ENCODE measurements around the gene KANSL1L.

Gene KANSL1L

DNA sequence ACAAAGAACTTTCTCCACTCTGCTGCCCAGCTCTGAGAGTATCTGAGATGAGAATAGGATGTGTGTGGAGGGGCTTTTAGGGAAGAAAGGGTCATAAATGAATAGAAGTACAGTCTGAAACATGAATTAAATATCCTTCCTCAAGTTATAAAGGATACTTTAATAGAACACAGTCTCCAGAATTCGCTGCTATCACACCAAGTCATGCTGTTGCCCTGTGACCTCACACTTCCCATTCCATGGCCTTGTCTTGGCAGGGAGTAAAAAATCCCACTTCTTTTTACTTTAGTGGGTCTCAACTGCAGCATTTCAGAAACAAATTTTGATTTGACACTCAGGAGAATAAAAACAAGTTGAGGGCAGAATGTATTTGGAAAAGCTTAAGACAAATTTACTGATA, 172.6 kb downstream of the KANSL1L start:
- DNase-seq (ENCODE audit: low read depth): no peak

DNA sequence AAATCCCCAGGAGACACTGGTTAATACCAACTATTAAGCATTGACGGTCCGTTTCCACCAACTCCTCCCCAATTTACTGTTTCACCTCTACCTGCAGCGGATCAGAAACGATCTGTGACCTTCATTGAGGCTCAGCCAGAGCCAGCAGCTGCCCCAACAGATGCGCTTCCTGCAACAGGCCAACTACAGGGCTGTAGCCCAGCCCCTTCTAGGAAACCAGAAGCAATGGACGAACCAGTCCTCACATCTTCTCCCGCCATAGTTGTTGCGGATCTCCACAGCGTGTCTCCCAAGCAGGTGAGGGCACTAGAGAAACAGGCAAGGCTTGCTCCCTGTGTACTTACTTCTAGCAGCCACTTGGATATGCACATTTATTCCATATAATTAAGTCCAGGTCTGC, 177.2 kb downstream of the KANSL1L start:
- no peak for DNase-seq (ENCODE audit: low read depth)

DNA sequence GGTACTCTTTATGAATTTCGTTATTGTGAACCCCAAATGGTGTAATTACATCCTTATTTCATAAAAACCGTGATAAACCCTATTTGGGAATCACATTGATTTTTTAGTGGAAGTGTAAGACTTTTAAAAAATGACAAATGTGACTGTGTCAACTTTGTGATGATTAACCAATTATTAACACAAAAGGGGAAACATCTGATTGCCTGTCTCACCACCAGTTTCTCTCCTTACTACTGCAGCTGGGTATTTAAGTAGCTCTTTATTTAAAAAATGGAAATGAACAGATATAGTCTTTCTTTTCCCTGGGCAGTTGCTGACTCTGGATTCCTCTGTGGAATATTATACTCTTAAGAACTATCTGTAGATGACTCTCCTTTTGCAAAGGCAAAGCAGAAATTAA, 180.4 kb downstream of the KANSL1L start:
- no peak for DNase-seq (ENCODE audit: low read depth)

DNA sequence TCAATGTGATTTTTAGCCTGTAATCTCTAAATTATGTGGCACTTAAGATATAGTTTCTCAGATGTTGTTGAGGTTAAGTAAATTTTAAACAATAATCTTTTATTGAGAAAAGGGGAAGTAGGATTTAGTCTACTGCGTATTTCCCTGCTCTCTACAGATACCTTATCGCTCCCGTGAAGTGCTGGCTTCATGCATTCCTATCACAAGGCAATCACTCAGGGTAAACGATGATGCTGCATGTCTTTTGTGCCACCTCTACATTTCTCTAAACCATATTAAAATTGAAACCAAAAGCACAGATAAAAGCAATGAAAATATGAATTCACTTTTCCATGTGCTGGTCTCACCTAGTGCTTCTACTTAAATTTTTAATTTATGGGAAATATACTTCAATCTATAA, 183.2 kb downstream of the KANSL1L start:
- DNase-seq (ENCODE audit: low read depth): no peak

DNA sequence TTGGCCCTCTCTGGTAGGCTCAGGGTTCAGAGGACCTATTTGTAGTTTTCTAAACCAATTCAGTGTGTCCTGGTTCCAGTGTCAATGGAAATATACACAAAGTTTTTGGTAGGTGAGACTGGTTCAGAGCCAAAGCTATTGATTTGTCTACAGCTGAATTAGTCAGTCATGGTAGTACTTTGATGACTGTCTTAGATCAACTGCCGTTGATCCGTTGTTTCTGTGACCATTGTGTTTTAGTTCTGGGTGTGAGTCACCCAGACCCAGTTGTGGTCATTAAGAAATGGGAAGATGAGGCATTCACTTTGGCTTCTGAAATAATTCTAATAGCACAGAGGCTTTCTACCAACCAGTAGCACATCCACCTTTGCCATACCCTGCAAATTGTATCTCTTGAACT, 184.8 kb downstream of the KANSL1L start:
- no peak for DNase-seq (ENCODE audit: low read depth)

DNA sequence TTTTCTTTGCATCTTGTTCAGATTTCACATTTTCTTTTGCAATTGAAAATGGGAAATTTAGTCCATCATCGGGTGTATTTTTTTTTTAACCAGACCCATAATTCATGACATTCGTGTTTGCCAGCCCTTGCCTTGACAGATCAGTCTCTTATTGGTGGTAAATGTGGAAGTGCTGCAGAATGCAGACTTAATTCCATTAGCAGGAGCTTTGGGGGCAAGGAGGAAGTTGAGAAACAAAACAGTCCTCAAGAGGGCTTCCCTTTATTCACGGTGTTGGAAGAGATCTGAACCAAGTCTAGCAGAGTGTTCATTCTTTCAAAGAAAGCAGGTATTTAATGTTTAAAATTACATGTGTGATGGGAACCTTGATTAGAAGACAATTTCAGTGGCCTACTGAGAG, 185.3 kb downstream of the KANSL1L start:
- no peak for DNase-seq (ENCODE audit: low read depth)

DNA sequence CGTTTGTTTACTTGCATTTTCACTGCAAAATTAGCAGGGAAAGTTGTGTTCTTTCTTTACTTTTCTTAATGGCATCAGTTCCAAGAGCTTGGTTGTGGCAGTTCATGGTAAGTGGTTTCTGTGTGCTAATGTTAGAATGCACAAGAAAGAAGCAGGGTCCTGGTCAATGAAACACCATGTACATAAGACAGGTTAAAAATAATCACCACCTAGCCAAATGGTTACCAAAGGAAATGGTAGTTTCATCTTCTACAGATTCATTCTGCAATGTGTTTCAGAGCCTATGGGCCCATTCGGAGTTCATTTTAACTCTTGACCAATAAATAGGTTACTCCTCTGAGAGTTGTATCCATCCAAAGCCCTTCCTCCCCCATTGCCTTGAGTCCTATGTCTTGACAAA, 186.9 kb downstream of the KANSL1L start:
- no peak for DNase-seq (ENCODE audit: low read depth)

DNA sequence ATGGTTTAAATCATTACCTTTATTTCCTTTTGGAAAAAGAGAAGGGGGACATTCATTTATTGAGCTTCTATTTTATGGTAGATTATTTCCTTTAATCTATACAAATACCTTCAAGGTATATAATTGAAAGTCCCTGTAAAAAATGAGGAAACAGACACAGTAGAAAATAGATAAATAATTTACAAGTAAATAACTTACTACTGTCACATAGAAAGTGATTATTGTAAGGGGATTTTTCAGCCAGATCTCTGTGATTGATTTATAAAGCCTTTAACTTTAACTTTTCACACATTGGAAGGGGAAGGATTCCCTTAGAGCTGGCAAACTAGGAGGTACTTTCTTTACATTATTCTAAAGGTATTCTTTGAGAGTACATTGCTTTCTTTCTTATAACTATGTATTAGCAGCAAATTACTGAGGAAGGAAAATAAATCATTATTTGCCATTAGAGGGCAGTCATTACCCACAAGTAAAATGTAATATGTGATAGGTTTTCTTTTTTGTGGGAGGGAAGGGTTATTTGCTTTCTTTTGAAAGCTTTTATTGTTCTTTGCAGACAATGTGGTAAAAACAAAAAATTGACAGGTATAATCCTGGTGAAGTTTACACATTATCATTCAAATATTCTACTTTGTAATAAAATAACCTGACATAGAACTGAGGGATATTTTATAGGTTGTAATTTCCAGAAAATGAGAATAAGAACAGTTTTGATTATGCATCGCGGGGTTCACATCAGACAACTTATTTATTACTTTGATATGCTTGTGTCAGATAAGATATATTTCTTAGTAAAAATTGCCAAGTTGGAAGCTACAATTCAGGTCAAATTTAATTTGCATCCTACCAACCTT, 193.6 kb downstream of the KANSL1L start:
- DNase-seq (ENCODE audit: low read depth): no peak

DNA sequence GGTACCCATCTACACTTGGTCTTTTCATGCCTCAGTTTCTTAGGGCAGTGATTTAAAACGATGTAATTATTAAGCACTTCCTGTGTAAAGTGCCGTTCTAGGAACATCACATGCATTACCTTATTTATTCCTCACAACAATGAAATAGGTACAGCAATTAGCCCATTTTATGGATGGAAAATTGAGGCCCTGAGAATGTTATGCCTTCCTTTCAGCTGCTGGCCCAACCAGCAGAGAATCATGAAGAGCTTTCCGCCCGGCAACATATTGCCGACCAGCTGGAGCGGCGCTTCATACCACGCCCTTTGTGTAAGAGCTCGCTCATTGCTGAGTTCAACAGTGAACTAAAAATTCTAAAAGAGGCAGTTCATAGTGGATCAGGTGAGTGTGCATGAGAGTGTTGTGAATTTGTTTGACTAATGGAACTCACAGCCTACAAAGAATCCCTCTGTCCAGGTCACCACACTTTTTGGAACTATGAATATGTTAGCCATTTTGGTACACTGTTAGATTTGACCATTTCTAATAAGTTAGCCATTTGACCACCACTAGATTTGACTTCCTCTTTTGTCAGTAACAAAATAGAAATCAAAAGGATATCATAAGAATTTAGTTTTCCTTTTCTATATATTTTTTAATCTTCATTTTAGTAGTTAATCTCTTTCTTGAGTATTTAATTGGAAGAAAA, 194.4 kb downstream of the KANSL1L start:
- DNase-seq (ENCODE audit: low read depth): no peak

DNA sequence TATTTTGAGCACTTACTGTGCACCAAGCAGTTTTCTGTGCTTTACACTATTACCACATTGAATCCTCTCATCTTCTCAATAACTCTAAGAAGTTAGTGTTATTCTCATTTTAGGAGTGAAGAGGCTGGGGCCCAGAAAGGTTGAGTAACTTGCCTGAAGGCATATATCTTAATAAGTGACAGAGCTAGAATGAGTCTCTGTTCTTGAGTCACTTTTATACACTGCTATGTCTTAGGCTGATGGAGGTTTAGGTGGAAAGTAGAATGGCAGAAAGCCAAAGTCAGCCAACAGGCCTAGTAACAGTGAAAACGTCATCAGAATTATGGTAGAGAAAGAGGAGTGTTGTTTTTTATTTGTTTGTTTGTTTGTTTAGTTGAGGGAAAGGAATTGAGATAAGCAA, 196.6 kb downstream of the KANSL1L start:
- DNase-seq (ENCODE audit: low read depth): no peak

DNA sequence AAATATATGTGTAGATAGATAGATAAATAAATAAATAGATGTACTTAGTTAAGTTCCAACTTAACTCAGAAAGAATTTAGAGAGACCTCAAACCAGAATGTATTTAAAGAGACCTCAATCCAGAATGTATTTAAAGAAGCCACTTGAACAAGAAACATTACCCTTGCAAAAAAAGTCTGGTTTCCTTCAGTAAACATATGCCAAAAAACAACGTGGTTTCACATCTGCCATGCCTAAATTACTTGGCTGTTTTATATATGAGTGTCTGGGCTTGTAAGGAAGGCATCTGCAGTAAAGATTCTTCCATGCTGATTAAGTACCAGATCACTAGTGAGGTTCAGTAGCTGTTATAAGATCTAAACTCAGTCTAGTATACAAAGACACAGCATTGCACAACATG, 197.9 kb downstream of the KANSL1L start:
- no peak for DNase-seq (ENCODE audit: low read depth)
